ENCODE results near the gene RASSF7. TPM values are rescaled to one million over a fixed set of nuclear protein-coding genes. Genes with fewer than 3 reads are reported as not detected.
"Not testable (repeated sequence)": the region's sequence is repeated elsewhere in the genome, so short reads cannot be mapped to it uniquely, and the experiment has no call there.

The RASSF7 gene
- total RNA-seq, 2 experiments from 2014 or later = 14.1 to 15.7 TPM

- Mint-ChIP-seq H3K27me3 (peaks cover 4% of the 10 kb centered on the region), H3K9me3 (no peaks in the 10 kb centered on the region), H3K4me1 (ENCODE audit: low read depth) (peaks cover 25% of the 10 kb centered on the region), H3K4me3 (no peak overlapping the region), H3K36me3 (ENCODE audit: low read depth) (peaks cover 10% of the 10 kb centered on the region), H3K27ac (no peak overlapping the region)
- Histone ChIP-seq H3K9me3 (ENCODE audit: control insufficient read depth in 1 of 2, insufficient read depth in 1 of 2, low read length in 2 of 2) (no peaks in the 10 kb centered on the region), H3K27me3 (ENCODE audit: control insufficient read depth in 1 of 2, insufficient read depth in 2 of 2, low read length in 2 of 2) (no peaks in the 10 kb centered on the region), H3K4me3 (ENCODE audit: low read length) (no peak overlapping the region), H3K4me1 (ENCODE audit: insufficient read depth, low read length) (peaks cover 42% of the 10 kb centered on the region), H3K27ac (ENCODE audit: low read depth in 1 of 2, low read length in 2 of 2) (no peak overlapping the region), H3K36me3 (ENCODE audit: insufficient read depth, low read length) (peaks cover 2% of the 10 kb centered on the region)
- no peak for ATAC-seq (ENCODE audit: poor library complexity)
- DNase-seq = no peak
- intact Hi-C loops (cut with DNase I, micrococcal nuclease) = no loop called here
- POLR2A ChIA-PET = no interaction called here
- CTCF ChIA-PET = no interaction called here
- no peak for TF ChIP-seq CTCF (IDR thresholded peaks at IDR 0.05)
These were observed 12.5 kb downstream of the RASSF7 start for GRCh38 chr11:573146-573759.

- H3K27ac ChIP-seq (ENCODE audit: low read depth in 1 of 2, low read length in 2 of 2); H3K36me3 Mint-ChIP-seq (ENCODE audit: low read depth); H3K9me3 Mint-ChIP-seq; ATAC-seq (ENCODE audit: poor library complexity); CTCF ChIA-PET; H3K9me3 ChIP-seq (ENCODE audit: control insufficient read depth in 1 of 2, insufficient read depth in 1 of 2, low read length in 2 of 2); H3K27me3 Mint-ChIP-seq; POLR2A ChIA-PET; H3K27me3 ChIP-seq (ENCODE audit: control insufficient read depth in 1 of 2, insufficient read depth in 2 of 2, low read length in 2 of 2); H3K36me3 ChIP-seq (ENCODE audit: insufficient read depth, low read length): not testable (repeated sequence)
- H3K4me1 Mint-ChIP-seq (ENCODE audit: low read depth) = peaks cover 34% of the 10 kb centered on the region
- H3K27ac Mint-ChIP-seq = peak overlapping the region; percentile 89
- H3K4me3 ChIP-seq (ENCODE audit: low read length) = peak overlapping the region; percentile 49
- peak in 5 of 14 experiments; percentile 9 to 64 (median 59) for DNase-seq
- peaks cover 47% of the 10 kb centered on the region for H3K4me1 ChIP-seq (ENCODE audit: insufficient read depth, low read length)
- intact Hi-C loops (cut with DNase I, micrococcal nuclease) = loop anchor here (2.0 kb wide), 2 partner anchors 13 to 37 kb away; partner anchors contain the start of genes LMNTD2 (in 1 of the 2), LRRC56 (in 1 of the 2) and RASSF7 (in 1 of the 2)
- H3K4me3 Mint-ChIP-seq = peak overlapping the region; percentile 93
These were observed 13.3 kb downstream of the RASSF7 start for GRCh38 chr11:574031-574570.

- CTCF ChIA-PET = interaction anchor here (1.2 kb wide), 1 partner anchor 18 kb away, joined by 3 read pairs; no protein-coding TSS in a partner anchor
- no peak overlapping the region for H3K27ac ChIP-seq (ENCODE audit: low read depth in 1 of 2, low read length in 2 of 2)
- intact Hi-C loops (cut with DNase I, micrococcal nuclease) = loop anchor here (1.0 to 5.0 kb wide), 4 partner anchors 13 to 167 kb away; partner anchors contain the start of genes LMNTD2 (in 1 of the 2), LRRC56 (in 1 of the 2) and RASSF7 (in 1 of the 2)
These were observed 14.0 kb downstream of the RASSF7 start for GRCh38 chr11:574632-575312.

More at GRCh38 chr11:574632-575312, 14.0 kb downstream of the RASSF7 start:
- H3K4me3 Mint-ChIP-seq = peak overlapping the region; percentile 93
- H3K9me3 Mint-ChIP-seq = no peaks in the 10 kb centered on the region
- H3K27ac Mint-ChIP-seq = peak overlapping the region; percentile 89
- peak overlapping the region; percentile 49 for H3K4me3 ChIP-seq (ENCODE audit: low read length)
- ATAC-seq (ENCODE audit: poor library complexity) (no peak), DNase-seq (peak in 3 of 14 experiments; percentile 19 to 52 (median 43))
- no peak for TF ChIP-seq CTCF (IDR thresholded peaks at IDR 0.05)
- peaks cover 40% of the 10 kb centered on the region for H3K4me1 Mint-ChIP-seq (ENCODE audit: low read depth)
- peaks cover 4% of the 10 kb centered on the region for H3K27me3 Mint-ChIP-seq
- no peaks in the 10 kb centered on the region for H3K9me3 ChIP-seq (ENCODE audit: control insufficient read depth in 1 of 2, insufficient read depth in 1 of 2, low read length in 2 of 2)
- POLR2A ChIA-PET = interaction anchor here (0.6 to 2.1 kb wide), 17 partner anchors 10 to 368 kb away, joined by 3 to 25 read pairs (median 9); partner anchors contain the start of genes BET1L, DEAF1, HRAS and IRF7
- no peaks in the 10 kb centered on the region for H3K27me3 ChIP-seq (ENCODE audit: control insufficient read depth in 1 of 2, insufficient read depth in 2 of 2, low read length in 2 of 2)
- H3K36me3 Mint-ChIP-seq (ENCODE audit: low read depth) = peaks cover 10% of the 10 kb centered on the region
- peaks cover 5% of the 10 kb centered on the region for H3K36me3 ChIP-seq (ENCODE audit: insufficient read depth, low read length)
- peaks cover 47% of the 10 kb centered on the region for H3K4me1 ChIP-seq (ENCODE audit: insufficient read depth, low read length)

All from CD4-positive, alpha-beta T cell (primary cell).